Heart left ventricle (tissue), 16 donors: ENCODE results near the gene BLID. TPM values are rescaled to one million over a fixed set of nuclear protein-coding genes. Genes with fewer than 3 reads are reported as not detected.
A peak's percentile ranks its signal among the peaks of the same experiment; 100 is the strongest.

Experiments
- ATAC-seq, 4 donors: fragments of 200-7000 bp; cut with Tn5 transposase; one replicate each; pipeline ENCODE4 v1.9.1; 2020 to 2022; ENCODE audit warnings: moderate library complexity in 4 of 4, mild to moderate bottlenecking in 3 of 4, moderate number of reproducible peaks in 1 of 4
- DNase-seq, 5 donors: peaks; one replicate each; pipeline ENCODE4 v3.0.0-alpha.2; 2020
- H3K27ac ChIP-seq, 12 donors: fragments of 200-600 bp; sonication (generic) in 4 of 12; one replicate each; pipeline versions ENCODE4 v1.5.0 to v1.8.0; 2016 to 2022; ENCODE audit warnings: mild to moderate bottlenecking in 2 of 12
- H3K27me3 ChIP-seq, 9 donors: fragments of 200-600 bp; sonication (generic) in 2 of 9; one replicate each; pipeline versions ENCODE4 v1.5.1 to v1.8.0; 2016 to 2022; ENCODE audit warnings: mild to moderate bottlenecking in 3 of 9
- H3K36me3 ChIP-seq, 9 donors: fragments of 200-600 bp; sonication (generic) in 2 of 9; one replicate each; pipeline versions ENCODE4 v1.5.0 to v1.8.0; 2018 to 2022; ENCODE audit warnings: mild to moderate bottlenecking in 2 of 9
- H3K4me1 ChIP-seq, 12 donors: fragments of 200-600 bp; sonication (generic) in 4 of 12; one replicate each; pipeline versions ENCODE4 v1.5.0 to v1.8.0; 2016 to 2022; ENCODE audit warnings: mild to moderate bottlenecking in 3 of 12
- H3K4me3 ChIP-seq, 12 donors: fragments of 200-600 bp; sonication (generic) in 4 of 12; one replicate each; pipeline versions ENCODE4 v1.5.0 to v1.8.0; 2017 to 2022; ENCODE audit warnings: mild to moderate bottlenecking in 9 of 12, moderate library complexity in 4 of 12
- H3K9me3 ChIP-seq, 12 donors: fragments of 200-600 bp; sonication (generic) in 4 of 12; one replicate each; pipeline versions ENCODE4 v1.5.0 to v1.8.0; 2016 to 2022; ENCODE audit warnings: mild to moderate bottlenecking in 1 of 12
- CTCF ChIP-seq, 12 donors: fragments of 200-600 bp; sonication (generic) in 4 of 12; IDR thresholded peaks; one replicate each; pipeline versions ENCODE4 v1.5.0 to v1.8.0; 2018 to 2022; ENCODE audit warnings: antibody characterized with exemption in 12 of 12, mild to moderate bottlenecking in 5 of 12
- POLR2A ChIP-seq, 2 donors: fragments of 450-650 bp; IDR thresholded peaks; one replicate each; pipeline ENCODE4 v1.6.1; 2017; ENCODE audit warnings: antibody characterized with exemption in 2 of 2, mild to moderate bottlenecking in 2 of 2, moderate library complexity in 2 of 2
- WGBS, 4 donors: extraction: QIAGEN DNeasy Blood & Tissue Kit in 2 of 4; methylation state at CpG; one replicate each; pipeline versions ENCODE4 v1.1.5 to v1.1.7; 2013 to 2018; 5-methylcytosine and 5-hydroxymethylcytosine counted together
- intact Hi-C, 10 donors: fragments of 100-400 bp; cut with DNase I; formaldehyde crosslinking; loops; one replicate each; pipeline versions ENCODE4 v1.11.1 to v1.14.2; 2022
- polyA plus RNA-seq, 2 donors: library from polyadenylated mRNA; stranded (reverse); fragments of 200-250 nt; gene quantifications; one replicate each; pipeline ENCODE4 v1.2.3, GENCODE V29; 2013
- total RNA-seq, 9 donors: library from RNA; depleted of rRNA in 2 of 9; stranded (reverse); fragments of >200 nt in 2 of 9; fragmentation: NEBNext Ultra II Directional in 3 of 9; extraction: Animal tissue kit (Norgen Biotek cat#: 25700) in 3 of 9; gene quantifications; one replicate each; pipeline versions ENCODE4 v1.1.0 to v1.2.4, GENCODE V29; 2016 to 2023
- donor health status: ischemic (EF 13 %, LVEDD 7.1; RV severe dilation, severe dysfunction).
- donor health status: healthy with polysubstance abuse.
- donor health status: DM: no; HTN: yes; CAD: no.
- donor health status: DM: no; HTN: no; CAD: no.
- donor health status: ischemic (EF 25% LVEDD 6.9; RV normal size, moderate dysfunction).
- donor health status: ischemic (EF 25% LVEDD 5.7; RV mildly dilated, moderate dysfunction).
- donor health status: healthy.
- donor health status: DM: yes; HTN: yes; CAD: no.
- donor health status: ischemic (EF 35%, LVEDD 5.7; RV mildly dilated, moderate dysfunction).
- donor health status: nonischemic (EF 11% LVEDD 7.7; RV severe dilation, severe dysfunction).
- donor health status: DM: yes; HTN: yes; CAD: no.
- donor health status: PGD.
- donor health status: ischemic (EF 29% LVEDD 5.4; RV normal size, mild dysfunction).
- donor health status: nonischemic (EF 23%, LVEDD 6.1; RV moderate dilation, normal function).

Gene BLID
- total and polyA plus RNA-seq, 11 donors = not detected

GRCh38 chr11:122100037-122100755 lies 15.8 kb downstream of the BLID start:
- Histone ChIP-seq H3K4me1 (peaks cover 0 to 28% (median 6%) of the 10 kb centered on the region in 12 donors), H3K9me3 (no peaks in the 10 kb centered on the region), H3K4me3 (peak overlapping the region; percentile 34 to 81 (median 61)), H3K27me3 (peaks cover 0 to 29% (median 4%) of the 10 kb centered on the region in 9 donors), H3K36me3 (peaks cover 0 to 4% (median 0%) of the 10 kb centered on the region in 9 donors), H3K27ac (peak overlapping the region; percentile 70 to 95 (median 89))
- DNase-seq = peak; percentile 51 to 63 (median 60)
- WGBS, 4 donors = 5 to 11% (median 6%) methylated on average over 27 of the region's 27 CpGs
- intact Hi-C loops = loop anchor here (1.0 to 10.0 kb wide), 18 partner anchors 75 to 445 kb away; no protein-coding TSS in a partner anchor
- TF ChIP-seq CTCF (IDR thresholded peaks at IDR 0.05) (no peak), POLR2A (IDR thresholded peaks at IDR 0.05) (no peak)
- peak; percentile 58 to 68 (median 66) for ATAC-seq

GRCh38 chr11:122099374-122100036 lies 16.5 kb downstream of the BLID start:
- Histone ChIP-seq H3K4me1 (peaks cover 0 to 28% (median 7%) of the 10 kb centered on the region in 12 donors), H3K27ac (peak overlapping the region; percentile 70 to 95 (median 89)), H3K27me3 (peaks cover 0 to 29% (median 4%) of the 10 kb centered on the region in 9 donors), H3K36me3 (peaks cover 0 to 4% (median 0%) of the 10 kb centered on the region in 9 donors), H3K9me3 (no peaks in the 10 kb centered on the region), H3K4me3 (peak overlapping the region; percentile 34 to 81 (median 61))
- ATAC-seq (peak in 3 of 4 donors; percentile 26 to 46 (median 32)), DNase-seq (no peak)
- intact Hi-C loops = loop anchor here (1.0 to 10.0 kb wide), 19 partner anchors 62 to 445 kb away; no protein-coding TSS in a partner anchor
- 22 to 32% (median 26%) methylated on average over 13 of the region's 13 CpGs for WGBS, 4 donors
- TF ChIP-seq CTCF (IDR thresholded peaks at IDR 0.05) (no peak), POLR2A (IDR thresholded peaks at IDR 0.05) (no peak)

GRCh38 chr11:122098261-122098980 lies 17.6 kb downstream of the BLID start:
- Histone ChIP-seq H3K9me3 (no peaks in the 10 kb centered on the region), H3K27ac (peak overlapping the region; percentile 3 to 95 (median 86)), H3K27me3 (peaks cover 0 to 29% (median 4%) of the 10 kb centered on the region in 9 donors), H3K36me3 (peaks cover 0 to 11% (median 0%) of the 10 kb centered on the region in 9 donors), H3K4me1 (peaks cover 0 to 20% (median 10%) of the 10 kb centered on the region in 12 donors), H3K4me3 (peak overlapping the region; percentile 24 to 81 (median 61))
- WGBS, 4 donors = 43 to 46% (median 45%) methylated on average over 7 of the region's 7 CpGs
- ATAC-seq = no peak
- no peak for DNase-seq
- intact Hi-C loops = loop anchor here in 4 of 10 donors (5.0 to 10.0 kb wide), 3 partner anchors 61 to 354 kb away; no protein-coding TSS in a partner anchor
- TF ChIP-seq CTCF (IDR thresholded peaks at IDR 0.05) = no peak
- TF ChIP-seq POLR2A (IDR thresholded peaks at IDR 0.05) = no peak
